Mononuclear cell (primary cell): ENCODE results near the gene SSX2IP. TPM values are rescaled to one million over a fixed set of nuclear protein-coding genes. Genes with fewer than 3 reads are reported as not detected.

Experiments
- H3K27me3 ChIP-seq: 2 replicates; pipeline ENCODE4 v1.6.0; 2011; ENCODE audit warnings: low read length, control low read depth; ENCODE audit not compliant: insufficient read depth
- H3K4me1 ChIP-seq: 2 replicates; pipeline ENCODE4 v1.5.1; 2011; ENCODE audit warnings: mild to moderate bottlenecking, low read length, control low read depth; ENCODE audit not compliant: insufficient read depth
- H3K4me3 ChIP-seq: 2 replicates; pipeline ENCODE4 v1.5.1; 2011; ENCODE audit warnings: mild to moderate bottlenecking, low read length, moderate library complexity
- H3K9me3 ChIP-seq: 2 replicates; pipeline ENCODE4 v1.5.1; 2011; ENCODE audit warnings: low read depth, mild to moderate bottlenecking, control low read depth, low read length
- total RNA-seq: library from RNA; depleted of rRNA; stranded (reverse); fragments of >200 nt; gene quantifications from one replicate; pipeline ENCODE4 v1.2.3, GENCODE V29; 2012

Gene SSX2IP
- total RNA-seq, 1 donor = 10.3 TPM

DNA sequence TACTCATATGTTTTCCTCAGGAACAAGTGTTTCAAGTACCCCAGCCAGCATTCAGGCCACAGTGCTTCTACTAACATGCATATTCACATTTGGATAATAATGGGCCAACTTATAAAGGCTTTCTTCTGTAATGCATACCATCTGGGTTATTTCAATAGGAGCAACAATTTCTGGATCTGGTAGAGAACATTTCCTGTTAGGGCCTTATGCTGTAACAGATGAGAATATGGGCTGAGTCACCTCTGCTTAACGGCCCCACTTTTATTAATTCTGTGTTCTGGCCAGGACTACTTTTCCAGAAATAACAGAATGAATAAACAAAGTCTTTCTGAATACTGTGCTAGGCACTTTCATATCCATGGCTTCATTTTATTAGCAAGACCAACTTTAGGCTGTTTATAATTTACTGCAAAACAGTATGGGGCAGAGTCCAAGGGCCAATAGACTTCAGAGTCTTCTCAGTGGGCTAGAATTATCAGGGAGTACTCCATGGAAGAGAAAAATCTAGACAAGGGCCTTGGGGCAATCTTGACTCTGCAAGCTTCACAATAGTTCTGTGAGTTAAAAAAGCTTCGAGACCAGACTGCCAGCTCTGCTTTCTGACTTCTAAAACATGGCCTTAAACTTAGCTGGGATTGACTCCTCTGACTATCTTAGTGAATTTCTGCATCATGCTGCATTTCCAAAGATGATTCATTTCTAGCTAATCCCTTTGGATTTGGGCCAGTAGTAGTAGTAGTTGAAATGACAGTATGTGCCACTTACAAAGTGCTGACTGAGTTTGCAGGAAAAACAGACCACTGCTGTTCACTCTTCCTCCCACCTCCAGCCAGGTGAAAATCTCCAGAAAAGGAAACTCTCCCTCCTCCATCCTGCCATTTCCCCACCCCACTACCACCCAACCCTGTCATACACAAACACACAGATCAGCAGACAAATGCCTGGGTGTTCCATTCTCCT is 8.2 kb upstream of the SSX2IP start:
- Histone ChIP-seq H3K4me1 (peaks cover 6% of the 10 kb centered on the region), H3K27me3 (peaks cover 3% of the 10 kb centered on the region), H3K9me3 (no peaks in the 10 kb centered on the region), H3K4me3 (no peak overlapping the region)

DNA sequence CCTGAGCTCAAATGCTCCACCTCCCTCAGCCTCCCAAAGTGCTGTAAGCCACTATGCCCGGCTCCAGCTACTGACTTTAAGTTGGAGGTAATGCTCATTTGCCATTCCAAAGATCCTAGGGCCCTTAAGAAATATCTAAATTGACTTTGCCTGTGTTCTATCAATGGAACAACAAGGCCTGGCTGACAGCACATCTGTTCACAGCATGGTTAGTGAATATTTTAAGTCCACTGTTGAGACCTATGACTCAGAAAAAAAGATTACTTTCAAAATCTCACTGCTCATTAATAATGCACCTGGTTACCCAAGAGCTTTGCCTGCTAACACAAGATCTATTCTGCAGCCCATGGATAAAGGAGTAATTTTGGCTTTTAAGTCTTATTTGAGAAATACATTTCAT is 3.5 kb upstream of the SSX2IP start:
- H3K4me3 ChIP-seq = no peak overlapping the region
- peaks cover 37% of the 10 kb centered on the region for H3K4me1 ChIP-seq

DNA sequence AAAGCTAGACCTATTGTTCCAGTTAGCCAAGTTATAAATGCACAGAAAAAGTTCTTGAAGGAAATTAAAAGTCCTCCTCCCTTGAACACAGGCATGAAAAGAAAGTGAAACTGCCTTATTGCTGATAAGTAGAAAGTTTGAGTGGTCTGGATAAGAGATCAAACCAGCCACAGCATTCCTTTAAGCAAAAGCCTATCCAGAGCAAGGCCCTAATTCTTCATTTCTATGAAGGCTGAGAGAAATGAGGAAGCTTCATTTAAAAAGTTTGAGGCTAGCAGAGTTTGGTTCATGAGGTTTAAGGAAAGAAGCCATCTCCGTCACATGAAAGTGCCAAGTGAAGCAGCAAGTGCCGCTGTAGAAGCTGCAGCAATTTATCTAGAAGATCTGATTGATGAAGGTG is 2.7 kb upstream of the SSX2IP start:
- peak overlapping the region; percentile 18 for H3K4me3 ChIP-seq
- H3K9me3 ChIP-seq = no peaks in the 10 kb centered on the region
- H3K4me1 ChIP-seq = peaks cover 45% of the 10 kb centered on the region
- no peaks in the 10 kb centered on the region for H3K27me3 ChIP-seq

More for the DNA sequence above, 3.5 kb upstream of the SSX2IP start:
- Histone ChIP-seq H3K27me3 (no peaks in the 10 kb centered on the region), H3K9me3 (no peaks in the 10 kb centered on the region)

DNA sequence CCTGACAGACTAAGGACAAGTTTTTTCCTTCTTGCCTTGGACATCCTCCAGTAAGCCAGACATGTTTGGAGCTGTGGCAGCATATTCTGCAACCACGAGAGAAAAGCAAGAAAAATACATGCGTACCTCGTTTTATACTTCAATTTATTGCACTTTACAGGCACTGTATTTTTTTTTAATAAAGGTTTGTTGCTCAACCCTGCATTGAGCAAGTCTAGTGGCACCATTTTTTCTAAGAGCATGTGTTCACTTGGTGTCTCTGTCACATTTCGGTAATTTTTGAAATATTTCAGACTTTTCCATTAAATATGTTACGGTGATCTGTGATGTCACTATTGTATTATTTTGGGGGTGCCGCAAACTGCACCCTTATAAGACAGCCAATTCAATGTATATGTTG is 2.1 kb upstream of the SSX2IP start:
- H3K9me3 ChIP-seq = no peaks in the 10 kb centered on the region
- peaks cover 45% of the 10 kb centered on the region for H3K4me1 ChIP-seq
- H3K4me3 ChIP-seq = no peak overlapping the region
- no peaks in the 10 kb centered on the region for H3K27me3 ChIP-seq

DNA sequence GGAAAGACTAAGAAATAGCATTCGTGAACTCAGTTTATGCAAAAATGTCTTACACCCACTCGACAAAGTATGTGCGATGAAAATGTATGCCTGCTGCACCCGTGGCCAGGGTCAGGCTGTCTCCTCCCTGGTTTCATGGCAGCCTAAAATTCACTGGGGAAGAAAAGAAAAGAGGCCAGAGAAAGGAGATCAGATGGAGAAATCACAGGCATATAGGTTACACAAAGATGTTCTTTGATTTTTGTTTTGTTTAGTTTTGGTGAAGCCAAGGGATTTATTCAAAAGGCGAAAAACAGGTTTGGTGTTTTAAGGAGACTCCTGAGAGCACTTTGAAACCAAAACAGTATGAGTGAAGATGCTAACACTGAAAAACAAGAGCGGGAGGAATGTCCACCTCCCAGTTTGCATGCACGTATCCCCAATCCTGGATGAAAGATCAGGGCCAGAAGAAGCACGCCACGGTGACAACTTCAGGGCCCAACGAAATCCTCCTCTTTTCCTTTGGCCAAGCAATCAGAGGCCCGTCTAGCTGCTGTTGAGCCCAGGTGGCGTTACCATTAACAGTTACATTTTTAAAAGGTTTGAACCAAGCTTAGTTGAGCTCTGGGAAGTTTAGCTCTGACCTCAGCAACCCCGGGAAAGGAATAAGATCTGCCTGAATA is 992 bp upstream of the SSX2IP start:
- no peaks in the 10 kb centered on the region for H3K27me3 ChIP-seq
- peak overlapping the region; percentile 61 for H3K4me3 ChIP-seq
- no peaks in the 10 kb centered on the region for H3K9me3 ChIP-seq
- H3K4me1 ChIP-seq = peaks cover 45% of the 10 kb centered on the region

DNA sequence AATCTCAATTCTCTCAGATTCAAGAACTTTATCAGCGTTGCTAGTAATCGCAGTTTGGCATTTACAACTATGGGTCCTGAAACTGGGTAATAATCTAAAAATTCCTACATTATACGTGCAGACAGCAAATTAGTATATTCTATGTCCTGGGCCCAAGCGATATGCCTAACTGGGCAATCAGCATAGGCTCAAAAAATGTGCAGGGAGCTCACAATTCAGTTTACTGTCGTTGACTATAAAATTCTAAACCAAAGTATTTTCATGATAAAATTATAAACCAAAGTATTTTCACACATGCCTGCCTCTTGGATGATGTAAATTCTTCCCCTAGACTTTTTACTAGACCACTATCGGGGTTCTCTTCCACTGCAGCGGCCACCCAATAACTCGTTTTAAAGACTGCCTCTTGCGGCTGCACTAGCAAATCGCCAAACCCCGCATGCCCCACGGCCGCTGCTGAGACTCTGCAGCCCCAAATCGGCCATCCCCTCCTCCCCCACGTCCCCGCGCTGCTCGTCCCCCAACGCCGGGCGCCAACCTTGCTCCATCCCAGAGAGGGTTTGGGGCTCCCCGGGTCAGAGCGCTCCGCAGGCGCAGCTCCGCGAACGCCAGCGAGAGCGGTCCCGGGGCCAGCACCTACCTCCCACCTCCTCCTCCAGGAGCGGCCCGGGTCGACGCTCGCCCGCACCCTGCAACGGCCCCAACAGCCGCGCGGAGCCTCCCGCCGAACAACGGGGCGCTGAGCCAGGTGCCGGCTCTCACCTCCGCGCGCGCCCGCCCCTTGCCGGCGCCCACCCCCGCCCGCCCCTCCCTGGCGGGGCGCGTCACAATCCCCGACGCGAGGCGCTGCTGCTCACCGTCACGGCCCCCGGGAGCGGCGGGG is 506 bp downstream of the SSX2IP start:
- Histone ChIP-seq H3K9me3 (no peaks in the 10 kb centered on the region), H3K27me3 (no peaks in the 10 kb centered on the region), H3K4me3 (peak overlapping the region; percentile 61), H3K4me1 (peaks cover 45% of the 10 kb centered on the region)

DNA sequence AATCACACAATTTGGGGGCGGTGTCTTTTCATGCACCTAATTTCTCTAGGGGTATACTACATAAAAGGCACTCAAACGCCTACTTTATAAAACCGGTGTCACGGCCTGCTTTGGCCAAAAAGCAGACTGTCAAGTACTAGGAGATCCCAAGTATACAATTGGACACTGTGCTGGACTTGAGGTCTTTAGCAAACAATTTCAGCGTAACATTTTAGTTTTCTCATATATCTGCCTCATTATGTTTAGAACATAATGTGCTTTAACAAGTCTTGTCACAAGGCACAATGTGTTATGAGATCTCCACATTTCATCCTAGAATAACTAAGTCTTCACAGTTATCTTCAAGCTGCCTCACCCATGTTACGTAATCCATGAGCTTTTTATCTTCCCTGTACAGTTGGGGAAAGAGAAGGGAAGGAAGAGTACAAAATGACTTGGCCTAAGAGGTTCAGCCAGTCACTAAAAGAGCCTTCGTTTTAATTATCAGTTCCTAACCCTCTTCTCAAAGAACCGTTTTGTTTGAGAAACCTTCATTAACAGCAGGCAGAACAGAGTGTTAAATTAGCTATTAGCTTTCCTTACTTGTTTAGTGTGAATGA is 1.7 kb downstream of the SSX2IP start:
- Histone ChIP-seq H3K27me3 (no peaks in the 10 kb centered on the region), H3K9me3 (no peaks in the 10 kb centered on the region), H3K4me3 (no peak overlapping the region), H3K4me1 (peaks cover 44% of the 10 kb centered on the region)

DNA sequence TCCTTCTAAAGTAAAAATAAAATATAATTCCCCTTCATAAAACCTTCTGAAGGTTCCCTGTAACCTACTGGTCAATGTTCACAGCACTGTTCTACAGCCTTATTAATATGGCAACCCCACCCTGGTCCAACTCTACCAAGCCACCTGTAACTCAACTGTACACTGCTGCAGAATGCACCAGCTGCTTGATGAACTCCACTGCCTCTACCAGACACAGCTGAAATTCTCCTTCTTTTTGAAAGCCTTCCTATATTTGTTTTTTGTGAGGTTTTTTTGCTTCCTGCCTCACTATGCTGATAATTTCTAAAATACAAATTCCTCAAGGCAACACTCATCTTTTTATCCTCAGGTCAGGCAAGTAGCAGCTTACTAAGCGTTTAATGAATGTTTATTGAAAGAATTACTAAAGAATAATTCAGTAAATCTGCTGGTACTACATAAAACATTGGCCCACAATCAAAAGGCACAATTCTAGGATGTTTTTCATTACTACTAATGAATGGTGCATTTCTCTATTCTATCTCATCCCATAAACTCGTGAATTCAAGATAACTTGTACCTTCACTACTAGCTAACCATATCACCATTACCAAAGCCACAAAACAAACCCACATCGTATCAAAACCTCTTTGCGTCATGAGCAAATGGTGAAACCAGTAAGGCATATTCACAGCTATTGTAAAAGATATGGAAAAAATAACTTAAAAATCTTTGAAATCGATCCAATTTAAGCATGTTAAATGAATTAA is 2.4 kb downstream of the SSX2IP start:
- no peak overlapping the region for H3K4me3 ChIP-seq
- H3K4me1 ChIP-seq = peaks cover 37% of the 10 kb centered on the region
- no peaks in the 10 kb centered on the region for H3K27me3 ChIP-seq
- H3K9me3 ChIP-seq = no peaks in the 10 kb centered on the region

DNA sequence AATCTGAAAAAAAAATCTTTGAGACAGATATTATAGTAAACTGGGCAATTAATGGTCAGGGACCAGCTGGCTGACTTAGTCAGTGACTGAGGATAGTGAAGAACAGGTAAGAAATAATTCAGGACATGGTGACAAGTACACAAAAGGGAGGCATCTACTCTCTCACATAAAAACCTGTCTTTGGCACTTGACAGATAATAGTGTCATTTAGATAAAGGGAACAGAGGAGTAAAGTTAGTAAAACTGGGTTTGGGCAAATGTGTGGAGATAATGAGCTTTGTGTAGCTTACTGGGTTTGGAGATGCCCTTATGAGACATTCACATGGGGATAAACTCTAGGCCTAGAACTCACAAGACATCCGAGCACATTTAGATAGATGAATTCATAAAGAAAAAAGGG is 4.0 kb downstream of the SSX2IP start:
- Histone ChIP-seq H3K4me1 (peaks cover 23% of the 10 kb centered on the region), H3K9me3 (no peaks in the 10 kb centered on the region), H3K4me3 (no peak overlapping the region), H3K27me3 (no peaks in the 10 kb centered on the region)

DNA sequence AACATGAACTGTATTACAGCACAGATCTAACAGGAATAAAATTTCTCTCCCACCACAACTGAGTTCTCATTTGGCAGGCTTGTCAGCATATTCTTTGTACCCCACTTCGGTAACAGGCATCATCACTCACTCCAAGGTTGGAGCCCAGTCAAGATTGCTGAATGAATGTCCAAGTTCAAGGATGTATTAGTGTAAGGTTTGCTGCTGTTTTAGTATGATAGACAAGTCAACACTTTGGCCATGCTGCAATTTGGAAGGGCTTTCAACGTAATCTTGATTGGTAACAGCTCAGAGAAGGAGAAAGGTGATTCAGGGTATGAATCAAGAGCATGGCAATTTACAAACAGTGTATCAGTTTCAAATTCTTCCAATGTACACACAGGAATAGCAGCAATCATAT is 6.8 kb downstream of the SSX2IP start:
- H3K4me1 ChIP-seq = peaks cover 5% of the 10 kb centered on the region
- no peaks in the 10 kb centered on the region for H3K9me3 ChIP-seq
- H3K27me3 ChIP-seq = no peaks in the 10 kb centered on the region
- H3K4me3 ChIP-seq = no peak overlapping the region

DNA sequence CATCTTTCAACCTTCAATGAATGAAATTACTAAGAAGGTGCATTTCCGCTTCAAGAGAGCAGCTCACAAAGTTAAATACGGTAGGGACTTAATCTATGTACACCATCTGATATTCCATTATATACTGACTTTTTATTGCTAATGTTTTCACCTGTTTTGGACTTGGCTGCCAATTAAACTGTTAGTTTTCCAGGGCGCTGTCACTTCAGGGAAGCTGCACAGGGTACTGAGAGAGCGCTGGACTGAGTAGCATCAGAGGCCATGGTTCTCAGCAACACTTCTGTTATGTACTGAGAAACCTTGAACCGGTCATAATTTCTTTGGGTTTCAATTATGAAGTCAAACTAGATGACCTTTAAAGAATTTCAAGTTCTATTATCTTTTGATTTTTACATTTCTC is 8.2 kb downstream of the SSX2IP start:
- H3K4me1 ChIP-seq = no peaks in the 10 kb centered on the region
- no peaks in the 10 kb centered on the region for H3K27me3 ChIP-seq
- no peaks in the 10 kb centered on the region for H3K9me3 ChIP-seq
- no peak overlapping the region for H3K4me3 ChIP-seq

DNA sequence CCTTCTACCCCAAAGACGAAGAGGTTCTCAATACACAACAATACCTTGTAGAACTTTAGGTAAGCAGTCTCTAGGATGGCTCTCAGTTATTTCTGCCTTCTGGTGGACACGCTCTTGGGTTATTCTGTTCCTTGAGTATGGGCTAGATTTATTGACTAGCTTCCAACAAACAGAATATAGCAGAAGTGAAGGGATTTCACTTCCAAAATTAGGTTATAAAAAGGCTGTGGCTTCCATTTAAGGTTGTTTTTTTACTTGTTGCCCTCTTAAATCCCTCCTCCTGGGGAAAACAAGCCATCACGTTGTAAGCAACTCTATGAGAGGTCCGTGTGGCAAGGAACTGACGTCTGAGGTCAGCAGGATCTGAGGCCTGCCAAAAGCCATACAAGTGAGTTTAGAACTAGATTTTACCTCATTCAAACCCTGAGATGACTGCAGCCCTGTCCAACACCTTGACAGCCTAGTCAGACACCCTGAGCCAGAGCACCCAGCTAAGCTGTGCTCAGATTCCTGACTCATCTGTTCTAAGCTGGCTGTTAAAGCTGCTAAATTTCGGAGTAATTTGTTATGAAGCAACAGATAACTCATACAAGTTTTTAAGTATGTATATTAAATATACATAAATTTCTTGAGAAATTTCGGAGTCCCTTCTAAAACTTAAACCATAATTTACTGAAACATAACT is 12.7 kb downstream of the SSX2IP start:
- Histone ChIP-seq H3K4me1 (no peaks in the 10 kb centered on the region), H3K4me3 (no peak overlapping the region)

DNA sequence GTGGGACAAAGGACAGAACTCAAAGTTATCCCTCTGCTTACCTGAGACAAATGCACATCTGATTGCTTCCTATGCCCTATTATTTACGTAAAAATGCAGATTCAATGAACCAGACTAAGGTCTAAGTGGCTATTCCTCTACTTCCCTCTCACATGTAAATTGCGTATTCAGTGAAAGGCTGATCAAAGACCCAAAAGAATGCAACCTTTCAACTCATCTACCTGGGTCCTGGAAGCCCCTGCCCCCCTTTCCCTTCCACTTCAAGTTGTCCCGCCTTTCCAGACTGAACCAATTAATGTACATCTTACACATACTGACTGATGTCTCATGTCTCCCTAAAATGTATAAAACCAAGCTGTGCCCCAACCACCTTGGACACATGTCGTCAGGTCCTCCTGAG is 14.6 kb downstream of the SSX2IP start:
- H3K4me1 ChIP-seq = no peaks in the 10 kb centered on the region
- no peaks in the 10 kb centered on the region for H3K27me3 ChIP-seq
- H3K4me3 ChIP-seq = no peak overlapping the region
- no peaks in the 10 kb centered on the region for H3K9me3 ChIP-seq

More for the DNA sequence above, 12.7 kb downstream of the SSX2IP start:
- Histone ChIP-seq H3K27me3 (no peaks in the 10 kb centered on the region), H3K9me3 (no peaks in the 10 kb centered on the region)
